A673 (cell line): ENCODE results near the gene ABCB7.

ENCODE experiments used
- EZH2 ChIP-seq: fragments of 200-600 bp; sonication (generic); IDR thresholded peaks from 2 replicates; pipeline ENCODE4 v1.6.1; 2017; ENCODE audit warnings: borderline replicate concordance, low read depth, mild to moderate bottlenecking, mixed read lengths, antibody characterized with exemption, low read length; ENCODE audit not compliant: poor library complexity, severe bottlenecking
- TF ChIP-seq, protein P1 (sequence below): fragments of 300-800, 200-600 bp; sonication (generic); conservative IDR thresholded peaks from 2 replicates; pipeline ENCODE4 v1.5.1; 2017; ENCODE audit warnings: low read depth, mild to moderate bottlenecking, antibody characterized with exemption, low read length, moderate library complexity, mixed read lengths

DNA sequence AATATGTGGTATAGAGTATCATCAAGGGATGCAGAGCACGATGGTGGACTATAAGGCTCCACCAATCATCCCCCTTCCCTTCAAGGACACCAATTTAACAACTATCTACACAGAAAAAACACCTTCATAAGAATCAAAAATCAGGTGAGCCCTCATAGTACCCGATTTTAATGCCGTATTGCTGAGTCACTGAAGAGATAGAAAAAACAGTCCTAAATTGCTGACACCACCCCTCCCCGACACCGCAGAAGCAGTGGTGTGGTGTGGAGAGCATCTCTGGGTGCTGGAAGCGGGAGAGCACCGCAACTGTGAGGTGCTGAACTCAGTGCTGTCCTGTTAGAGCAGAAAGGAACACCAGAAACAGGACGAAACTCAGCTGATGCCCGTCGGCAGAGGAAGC, 49.3 kb downstream of the ABCB7 start:
- TF ChIP-seq, protein P1, sequence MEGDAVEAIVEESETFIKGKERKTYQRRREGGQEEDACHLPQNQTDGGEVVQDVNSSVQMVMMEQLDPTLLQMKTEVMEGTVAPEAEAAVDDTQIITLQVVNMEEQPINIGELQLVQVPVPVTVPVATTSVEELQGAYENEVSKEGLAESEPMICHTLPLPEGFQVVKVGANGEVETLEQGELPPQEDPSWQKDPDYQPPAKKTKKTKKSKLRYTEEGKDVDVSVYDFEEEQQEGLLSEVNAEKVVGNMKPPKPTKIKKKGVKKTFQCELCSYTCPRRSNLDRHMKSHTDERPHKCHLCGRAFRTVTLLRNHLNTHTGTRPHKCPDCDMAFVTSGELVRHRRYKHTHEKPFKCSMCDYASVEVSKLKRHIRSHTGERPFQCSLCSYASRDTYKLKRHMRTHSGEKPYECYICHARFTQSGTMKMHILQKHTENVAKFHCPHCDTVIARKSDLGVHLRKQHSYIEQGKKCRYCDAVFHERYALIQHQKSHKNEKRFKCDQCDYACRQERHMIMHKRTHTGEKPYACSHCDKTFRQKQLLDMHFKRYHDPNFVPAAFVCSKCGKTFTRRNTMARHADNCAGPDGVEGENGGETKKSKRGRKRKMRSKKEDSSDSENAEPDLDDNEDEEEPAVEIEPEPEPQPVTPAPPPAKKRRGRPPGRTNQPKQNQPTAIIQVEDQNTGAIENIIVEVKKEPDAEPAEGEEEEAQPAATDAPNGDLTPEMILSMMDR = no peak
- TF ChIP-seq EZH2 = no peak
